Measurements from ENCODE around the gene SCFD2. TPM values are rescaled to one million over a fixed set of nuclear protein-coding genes. Genes with fewer than 3 reads are reported as not detected.

SCFD2 gene
- total RNA-seq, 1 experiment from 2014 or later, result 36.6 TPM

DNA sequence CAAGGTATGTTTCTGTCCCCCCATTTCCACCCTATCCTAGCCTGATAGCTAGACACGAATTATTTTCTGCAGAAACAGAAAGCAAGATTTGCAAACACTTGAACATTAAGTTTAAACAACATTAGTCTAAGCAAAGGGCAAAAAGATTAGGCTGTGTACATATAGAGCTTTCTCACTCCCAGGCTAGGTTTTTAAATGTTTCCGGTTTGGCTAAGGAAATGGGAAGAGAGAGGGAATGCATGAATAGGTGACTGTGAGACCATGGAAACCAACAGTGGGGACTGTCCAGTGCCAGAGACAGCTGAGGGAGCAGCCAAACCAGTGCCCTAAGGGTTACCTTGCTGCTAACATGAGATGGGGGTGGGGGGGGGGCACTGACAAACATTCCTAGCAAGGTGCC, 242.7 kb downstream of the SCFD2 start:
- TF ChIP-seq, protein P1, sequence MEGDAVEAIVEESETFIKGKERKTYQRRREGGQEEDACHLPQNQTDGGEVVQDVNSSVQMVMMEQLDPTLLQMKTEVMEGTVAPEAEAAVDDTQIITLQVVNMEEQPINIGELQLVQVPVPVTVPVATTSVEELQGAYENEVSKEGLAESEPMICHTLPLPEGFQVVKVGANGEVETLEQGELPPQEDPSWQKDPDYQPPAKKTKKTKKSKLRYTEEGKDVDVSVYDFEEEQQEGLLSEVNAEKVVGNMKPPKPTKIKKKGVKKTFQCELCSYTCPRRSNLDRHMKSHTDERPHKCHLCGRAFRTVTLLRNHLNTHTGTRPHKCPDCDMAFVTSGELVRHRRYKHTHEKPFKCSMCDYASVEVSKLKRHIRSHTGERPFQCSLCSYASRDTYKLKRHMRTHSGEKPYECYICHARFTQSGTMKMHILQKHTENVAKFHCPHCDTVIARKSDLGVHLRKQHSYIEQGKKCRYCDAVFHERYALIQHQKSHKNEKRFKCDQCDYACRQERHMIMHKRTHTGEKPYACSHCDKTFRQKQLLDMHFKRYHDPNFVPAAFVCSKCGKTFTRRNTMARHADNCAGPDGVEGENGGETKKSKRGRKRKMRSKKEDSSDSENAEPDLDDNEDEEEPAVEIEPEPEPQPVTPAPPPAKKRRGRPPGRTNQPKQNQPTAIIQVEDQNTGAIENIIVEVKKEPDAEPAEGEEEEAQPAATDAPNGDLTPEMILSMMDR (conservative IDR thresholded peaks at IDR 0.05; ENCODE audit: low read depth, low read length), result no peak
- TF ChIP-seq EZH2 (IDR thresholded peaks at IDR 0.05; ENCODE audit: low read length, unreplicated experiment) (no peak), EZH2phosphoT487 (IDR thresholded peaks at IDR 0.05; ENCODE audit: borderline replicate concordance, low read length) (no peak)
- Histone ChIP-seq H3K36me3 (ENCODE audit: low read depth, low read length) (no peaks in the 10 kb centered on the region), H2AFZ (ENCODE audit: low read length) (no peak overlapping the region), H3K27ac (ENCODE audit: low read length) (no peak overlapping the region), H3K4me1 (ENCODE audit: insufficient read depth, low read length) (no peaks in the 10 kb centered on the region), H3K27me3 (ENCODE audit: low read length) (no peaks in the 10 kb centered on the region), H3K4me2 (ENCODE audit: low read length) (no peak overlapping the region), H3K9ac (ENCODE audit: low read length) (no peak overlapping the region), H3K79me2 (ENCODE audit: low read length) (no peaks in the 10 kb centered on the region), H4K20me1 (ENCODE audit: low read length) (no peaks in the 10 kb centered on the region), H3K9me2 (replicated peaks; ENCODE audit: low read length) (no peaks in the 10 kb centered on the region), H3K9me3 (ENCODE audit: low read length) (no peaks in the 10 kb centered on the region), H3K4me3 (ENCODE audit: low read length) (no peak overlapping the region), H3F3A (ENCODE audit: low read length, unreplicated experiment) (no peaks in the 10 kb centered on the region)
- ATAC-seq (no peak), DNase-seq (no peak)
- no TSS peak for BruUV-seq (replicated peaks)
- ChIA-PET CTCF (no interaction called here), POLR2A (ENCODE audit: unreplicated experiment) (no interaction called here)
- intact Hi-C loops (cut with micrococcal nuclease), result no loop called here

DNA sequence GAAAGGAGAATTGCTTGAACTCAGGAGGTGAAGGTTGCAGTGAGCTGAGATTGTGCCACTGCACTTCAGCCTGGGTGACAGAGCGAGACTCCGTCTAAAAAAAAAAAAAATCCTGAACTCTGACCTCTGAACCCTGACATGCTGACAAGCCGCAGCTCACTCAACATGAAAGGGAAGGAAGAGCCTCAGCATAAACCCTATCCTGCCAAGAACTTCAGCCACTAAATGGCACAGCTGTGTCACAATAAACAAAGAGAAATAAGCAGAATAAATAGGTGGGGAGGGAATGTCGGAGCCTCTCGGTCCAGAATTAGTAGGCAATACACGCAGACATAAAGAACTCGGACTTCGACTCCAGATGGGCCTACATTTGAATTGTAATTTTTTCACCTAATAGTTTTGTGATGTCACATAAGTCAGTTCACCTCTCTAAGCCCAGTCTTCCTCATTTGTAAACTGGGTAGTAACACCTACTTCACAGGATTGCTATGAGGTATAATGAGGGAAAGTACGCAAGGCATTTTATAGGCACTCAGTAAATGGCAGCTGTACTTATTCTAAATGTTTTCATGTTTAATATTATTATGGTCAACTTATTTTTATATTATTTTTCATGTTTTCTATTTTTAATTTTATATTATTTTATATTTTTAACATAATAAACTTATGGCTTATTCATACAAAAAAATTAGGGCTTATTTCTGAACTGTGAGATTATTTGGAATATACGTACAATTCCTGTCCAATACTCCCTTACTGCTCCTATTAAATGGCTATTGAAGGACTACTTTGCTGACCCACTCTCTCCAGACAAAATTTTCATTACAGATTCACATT, 243.4 kb downstream of the SCFD2 start:
- Histone ChIP-seq H3K9me3 (ENCODE audit: low read length) (no peaks in the 10 kb centered on the region), H3K36me3 (ENCODE audit: low read depth, low read length) (no peaks in the 10 kb centered on the region), H3K79me2 (ENCODE audit: low read length) (no peaks in the 10 kb centered on the region), H3F3A (ENCODE audit: low read length, unreplicated experiment) (no peaks in the 10 kb centered on the region), H3K27ac (ENCODE audit: low read length) (no peak overlapping the region), H2AFZ (ENCODE audit: low read length) (no peak overlapping the region), H3K9ac (ENCODE audit: low read length) (no peak overlapping the region), H3K27me3 (ENCODE audit: low read length) (no peaks in the 10 kb centered on the region), H4K20me1 (ENCODE audit: low read length) (no peaks in the 10 kb centered on the region), H3K4me2 (ENCODE audit: low read length) (no peak overlapping the region), H3K4me1 (ENCODE audit: insufficient read depth, low read length) (no peaks in the 10 kb centered on the region), H3K4me3 (ENCODE audit: low read length) (no peak overlapping the region), H3K9me2 (replicated peaks; ENCODE audit: low read length) (no peaks in the 10 kb centered on the region)
- no peak for DNase-seq
- intact Hi-C loops (cut with micrococcal nuclease), result no loop called here
- no peak for ATAC-seq
- no TSS peak for BruUV-seq (replicated peaks)
- TF ChIP-seq EZH2phosphoT487 (IDR thresholded peaks at IDR 0.05; ENCODE audit: borderline replicate concordance, low read length), result no peak
- TF ChIP-seq EZH2 (IDR thresholded peaks at IDR 0.05; ENCODE audit: low read length, unreplicated experiment), result no peak
- TF ChIP-seq, protein P1 (conservative IDR thresholded peaks at IDR 0.05; ENCODE audit: low read depth, low read length), result no peak
- ChIA-PET POLR2A (ENCODE audit: unreplicated experiment) (no interaction called here), CTCF (no interaction called here)

DNA sequence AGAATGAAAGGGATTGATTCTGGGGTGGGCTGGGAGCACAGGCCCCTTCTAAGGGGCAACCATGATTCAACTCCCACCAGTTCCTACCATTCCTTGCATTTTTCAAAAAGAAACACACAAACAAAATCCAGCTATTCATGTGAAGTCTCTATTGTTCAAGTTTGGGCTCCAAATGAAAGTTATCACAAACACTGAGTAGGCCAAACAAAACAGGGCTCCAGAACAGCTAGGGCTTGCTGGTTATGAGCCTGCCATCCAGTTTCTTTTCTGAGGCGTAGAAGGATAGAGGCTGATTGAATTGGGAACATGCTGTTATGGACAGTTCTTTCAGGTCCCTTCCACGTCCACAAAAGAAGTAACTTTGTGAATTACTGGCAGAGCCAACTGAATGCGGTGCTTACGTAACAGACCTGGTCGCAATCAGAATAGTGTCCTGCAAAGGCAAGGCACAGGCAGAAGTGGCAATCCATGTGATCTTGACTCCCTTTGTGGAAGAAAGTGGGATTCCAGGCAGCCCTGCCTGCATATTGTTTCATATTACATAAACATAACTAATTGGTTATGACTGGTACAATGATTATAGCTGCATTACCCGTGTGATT, 244.5 kb downstream of the SCFD2 start:
- H3K4me2 ChIP-seq (ENCODE audit: low read length), result no peak overlapping the region
- H3K4me3 ChIP-seq (ENCODE audit: low read length), result no peak overlapping the region
- BruUV-seq (replicated peaks), result no TSS peak
- no peak overlapping the region for H3K9ac ChIP-seq (ENCODE audit: low read length)
- no peaks in the 10 kb centered on the region for H3K27me3 ChIP-seq (ENCODE audit: low read length)
- H3K4me1 ChIP-seq (ENCODE audit: insufficient read depth, low read length), result no peaks in the 10 kb centered on the region
- ChIA-PET CTCF (interaction anchor here (0.6 kb wide), 1 partner anchor 105 kb away, joined by 6 read pairs; no protein-coding TSS in a partner anchor), POLR2A (ENCODE audit: unreplicated experiment) (no interaction called here)
- H3K36me3 ChIP-seq (ENCODE audit: low read depth, low read length), result no peaks in the 10 kb centered on the region
- H4K20me1 ChIP-seq (ENCODE audit: low read length), result no peaks in the 10 kb centered on the region
- H2AFZ ChIP-seq (ENCODE audit: low read length), result no peak overlapping the region
- no peak for DNase-seq
- intact Hi-C loops (cut with micrococcal nuclease), result no loop called here
- ATAC-seq, result no peak
- H3F3A ChIP-seq (ENCODE audit: low read length, unreplicated experiment), result no peaks in the 10 kb centered on the region
- H3K27ac ChIP-seq (ENCODE audit: low read length), result no peak overlapping the region
- H3K79me2 ChIP-seq (ENCODE audit: low read length), result no peaks in the 10 kb centered on the region
- TF ChIP-seq EZH2phosphoT487 (IDR thresholded peaks at IDR 0.05; ENCODE audit: borderline replicate concordance, low read length) (no peak), EZH2 (IDR thresholded peaks at IDR 0.05; ENCODE audit: low read length, unreplicated experiment) (no peak)
- TF ChIP-seq, protein P1 (conservative IDR thresholded peaks at IDR 0.05; ENCODE audit: low read depth, low read length), result no peak
- H3K9me3 ChIP-seq (ENCODE audit: low read length), result no peaks in the 10 kb centered on the region
- no peaks in the 10 kb centered on the region for H3K9me2 ChIP-seq (replicated peaks; ENCODE audit: low read length)

All from PC-3 (cell line).